Esophagus squamous epithelium (tissue), 4 donors: ENCODE data around the gene PRMT1.

Experiments
- POLR2A ChIP-seq, 4 donors: fragments of 450-650 bp; IDR thresholded peaks; one replicate each; pipeline ENCODE4 v1.6.1; 2017; ENCODE audit warnings: antibody characterized with exemption in 4 of 4, mild to moderate bottlenecking in 4 of 4, moderate library complexity in 3 of 4
- TF ChIP-seq, protein P1 (sequence below), 6 experiments: fragments of 450-650 bp in 4 of 6; fragments of 200-600 bp in 2 of 6; sonication (generic) in 2 of 6; IDR thresholded peaks; one replicate each; pipeline ENCODE4 v1.5.1; 2016 to 2019; ENCODE audit warnings: antibody characterized with exemption in 6 of 6, mild to moderate bottlenecking in 4 of 6, moderate library complexity in 4 of 6

DNA sequence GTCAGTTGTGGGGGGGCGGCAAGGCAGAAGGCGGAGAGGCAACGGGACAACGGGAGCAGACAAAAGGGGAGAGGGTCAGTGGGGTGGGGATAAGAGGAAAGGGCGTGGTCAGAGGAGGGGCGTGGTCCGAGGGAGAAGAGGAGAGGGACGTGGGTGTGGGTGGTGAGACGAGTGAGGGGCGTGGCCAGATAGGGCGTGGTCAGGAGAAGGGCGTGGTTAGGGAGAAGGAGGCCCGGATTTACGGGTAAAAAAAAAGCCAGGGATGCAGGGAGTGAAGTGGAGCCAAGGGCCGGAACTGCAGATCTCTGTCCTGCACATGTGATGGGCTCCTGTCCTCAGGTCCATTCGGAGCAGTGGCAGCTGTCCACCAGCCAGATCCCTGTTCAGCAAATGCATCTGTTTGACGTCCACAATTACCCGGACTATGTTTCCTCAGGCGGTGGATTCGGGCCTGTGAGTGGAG is 35.4 kb downstream of the PRMT1 start:
- TF ChIP-seq, protein P1, sequence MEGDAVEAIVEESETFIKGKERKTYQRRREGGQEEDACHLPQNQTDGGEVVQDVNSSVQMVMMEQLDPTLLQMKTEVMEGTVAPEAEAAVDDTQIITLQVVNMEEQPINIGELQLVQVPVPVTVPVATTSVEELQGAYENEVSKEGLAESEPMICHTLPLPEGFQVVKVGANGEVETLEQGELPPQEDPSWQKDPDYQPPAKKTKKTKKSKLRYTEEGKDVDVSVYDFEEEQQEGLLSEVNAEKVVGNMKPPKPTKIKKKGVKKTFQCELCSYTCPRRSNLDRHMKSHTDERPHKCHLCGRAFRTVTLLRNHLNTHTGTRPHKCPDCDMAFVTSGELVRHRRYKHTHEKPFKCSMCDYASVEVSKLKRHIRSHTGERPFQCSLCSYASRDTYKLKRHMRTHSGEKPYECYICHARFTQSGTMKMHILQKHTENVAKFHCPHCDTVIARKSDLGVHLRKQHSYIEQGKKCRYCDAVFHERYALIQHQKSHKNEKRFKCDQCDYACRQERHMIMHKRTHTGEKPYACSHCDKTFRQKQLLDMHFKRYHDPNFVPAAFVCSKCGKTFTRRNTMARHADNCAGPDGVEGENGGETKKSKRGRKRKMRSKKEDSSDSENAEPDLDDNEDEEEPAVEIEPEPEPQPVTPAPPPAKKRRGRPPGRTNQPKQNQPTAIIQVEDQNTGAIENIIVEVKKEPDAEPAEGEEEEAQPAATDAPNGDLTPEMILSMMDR (IDR thresholded peaks at IDR 0.05) = no peak
- TF ChIP-seq POLR2A (IDR thresholded peaks at IDR 0.05) = no peak
